Measurements from ENCODE around the gene NOPCHAP1.
A peak's percentile ranks its signal among the peaks of the same experiment; 100 is the strongest.

Gene NOPCHAP1, protein sequence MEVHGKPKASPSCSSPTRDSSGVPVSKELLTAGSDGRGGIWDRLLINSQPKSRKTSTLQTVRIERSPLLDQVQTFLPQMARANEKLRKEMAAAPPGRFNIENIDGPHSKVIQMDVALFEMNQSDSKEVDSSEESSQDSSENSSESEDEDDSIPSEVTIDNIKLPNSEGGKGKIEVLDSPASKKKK

DNA sequence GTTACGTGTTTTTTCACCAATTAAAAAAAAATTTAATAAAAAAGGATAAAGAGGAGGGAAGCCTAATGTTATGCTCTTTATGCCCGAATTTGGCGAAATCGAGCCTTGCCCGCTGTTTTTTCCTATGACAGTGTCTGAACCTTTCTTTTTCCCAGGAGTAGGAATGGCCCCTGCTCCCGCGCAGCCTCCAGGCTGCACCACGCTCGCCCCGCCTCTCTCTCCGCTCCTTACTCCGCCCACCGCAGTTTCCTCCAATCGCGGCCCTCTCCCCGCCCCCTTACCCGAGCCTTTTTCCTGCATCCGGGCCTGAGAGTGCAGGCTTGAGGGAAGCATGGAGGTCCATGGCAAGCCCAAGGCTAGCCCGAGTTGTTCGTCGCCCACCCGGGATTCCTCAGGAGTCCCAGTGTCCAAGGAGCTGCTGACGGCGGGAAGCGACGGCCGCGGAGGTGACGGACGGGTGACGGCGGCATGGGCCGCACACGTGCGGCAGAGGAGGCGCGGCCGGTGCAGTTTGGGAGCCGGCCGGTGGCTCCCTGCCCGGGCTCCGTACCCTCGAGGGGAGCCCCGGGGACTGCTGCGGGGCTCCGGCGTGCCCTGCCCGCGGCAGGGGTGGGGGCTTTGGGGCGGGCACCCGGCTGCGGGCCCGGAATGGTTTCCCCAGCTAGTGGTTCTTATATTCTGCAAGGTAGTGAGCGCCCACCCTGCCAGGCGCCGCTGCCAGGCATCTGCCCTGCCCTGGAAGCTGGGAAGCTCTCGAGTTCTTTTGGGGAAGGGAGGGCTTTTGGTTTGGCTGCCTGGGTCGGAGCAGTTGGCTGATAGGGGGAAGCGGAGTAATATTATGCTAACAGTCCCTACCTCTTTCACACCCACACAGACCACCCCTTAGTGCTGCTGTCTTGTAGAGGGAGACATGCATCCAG, at the start of gene NOPCHAP1:
TSS of gene NOPCHAP1 (plus strand) at position 295 of the 920 bp plus-strand sequence. CDS start at position 332, 37 bp downstream.
- H3K27ac ChIP-seq: peak within 1 kb of the TSS; percentile 16
- H2AFZ ChIP-seq: peak within 1 kb of the TSS; percentile 83
- H3K27me3 ChIP-seq (ENCODE audit: control insufficient read depth, insufficient read depth, low read length): no peaks in the 10 kb centered on the region
- TF ChIP-seq, protein P1, sequence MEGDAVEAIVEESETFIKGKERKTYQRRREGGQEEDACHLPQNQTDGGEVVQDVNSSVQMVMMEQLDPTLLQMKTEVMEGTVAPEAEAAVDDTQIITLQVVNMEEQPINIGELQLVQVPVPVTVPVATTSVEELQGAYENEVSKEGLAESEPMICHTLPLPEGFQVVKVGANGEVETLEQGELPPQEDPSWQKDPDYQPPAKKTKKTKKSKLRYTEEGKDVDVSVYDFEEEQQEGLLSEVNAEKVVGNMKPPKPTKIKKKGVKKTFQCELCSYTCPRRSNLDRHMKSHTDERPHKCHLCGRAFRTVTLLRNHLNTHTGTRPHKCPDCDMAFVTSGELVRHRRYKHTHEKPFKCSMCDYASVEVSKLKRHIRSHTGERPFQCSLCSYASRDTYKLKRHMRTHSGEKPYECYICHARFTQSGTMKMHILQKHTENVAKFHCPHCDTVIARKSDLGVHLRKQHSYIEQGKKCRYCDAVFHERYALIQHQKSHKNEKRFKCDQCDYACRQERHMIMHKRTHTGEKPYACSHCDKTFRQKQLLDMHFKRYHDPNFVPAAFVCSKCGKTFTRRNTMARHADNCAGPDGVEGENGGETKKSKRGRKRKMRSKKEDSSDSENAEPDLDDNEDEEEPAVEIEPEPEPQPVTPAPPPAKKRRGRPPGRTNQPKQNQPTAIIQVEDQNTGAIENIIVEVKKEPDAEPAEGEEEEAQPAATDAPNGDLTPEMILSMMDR (IDR thresholded peaks at IDR 0.05): no peak
- no peaks in the 10 kb centered on the region for H3K9me3 ChIP-seq (ENCODE audit: control insufficient read depth, low read length)
- H3K9ac ChIP-seq: no peak within 1 kb of the TSS
- peaks cover 8% of the 10 kb centered on the region for H3K4me1 ChIP-seq
- peak within 1 kb of the TSS; percentile 77 for H3K4me2 ChIP-seq (ENCODE audit: low read length)
- peak within 1 kb of the TSS; percentile 78 for H3K4me3 ChIP-seq (ENCODE audit: low read depth, low read length)
- peaks cover 2% of the 10 kb centered on the region for H3K79me2 ChIP-seq
- H3K36me3 ChIP-seq (ENCODE audit: control insufficient read depth, insufficient read depth, low read length): no peaks in the 10 kb centered on the region

DNA sequence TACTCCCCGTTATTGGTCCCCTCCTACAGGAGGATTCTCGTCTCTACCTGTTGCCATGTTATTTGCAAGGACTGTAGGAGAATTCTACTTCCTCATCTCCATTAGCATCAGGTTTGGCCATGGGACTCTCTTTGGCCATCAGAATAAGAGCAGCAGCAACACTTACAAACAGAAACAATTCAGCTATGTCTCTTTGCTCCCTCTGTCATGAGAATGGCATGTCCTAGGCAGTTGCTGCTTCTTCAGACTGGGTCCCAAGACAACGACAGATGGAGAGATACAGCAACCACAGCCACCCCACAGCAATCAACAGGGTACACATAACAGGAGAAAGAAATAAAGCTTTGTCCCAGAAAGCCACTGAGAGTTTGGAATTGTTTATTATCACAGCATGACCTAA, 47.7 kb upstream of the NOPCHAP1 start:
- Histone ChIP-seq H3K27me3 (ENCODE audit: control insufficient read depth, insufficient read depth, low read length) (no peaks in the 10 kb centered on the region), H2AFZ (no peak overlapping the region), H3K79me2 (peaks cover 3% of the 10 kb centered on the region), H3K4me1 (no peaks in the 10 kb centered on the region), H3K4me2 (ENCODE audit: low read length) (no peak overlapping the region), H3K9ac (no peak overlapping the region), H3K9me3 (ENCODE audit: control insufficient read depth, low read length) (no peaks in the 10 kb centered on the region), H3K36me3 (ENCODE audit: control insufficient read depth, insufficient read depth, low read length) (no peaks in the 10 kb centered on the region), H3K27ac (no peak overlapping the region), H3K4me3 (ENCODE audit: low read depth, low read length) (no peak overlapping the region)
- TF ChIP-seq, protein P1 (IDR thresholded peaks at IDR 0.05): no peak

DNA sequence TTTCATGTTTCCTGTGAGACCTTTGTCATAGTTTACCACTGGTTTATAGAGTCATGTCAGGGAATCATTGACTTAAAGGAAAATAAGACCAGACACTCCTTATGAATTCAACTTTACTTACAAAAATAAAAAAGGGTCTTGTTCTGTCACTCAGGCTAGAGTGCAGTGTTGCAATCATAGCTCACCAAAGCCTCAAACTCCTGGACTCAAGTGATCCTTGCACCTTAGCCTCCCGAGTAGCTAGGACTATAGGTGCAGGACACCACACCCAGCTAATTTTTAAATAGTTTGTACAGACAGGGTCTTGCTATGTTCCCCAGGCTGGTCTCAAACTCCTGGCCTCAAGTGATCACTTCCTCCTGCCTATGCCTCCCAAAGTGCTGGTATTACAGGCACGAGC, 47.0 kb upstream of the NOPCHAP1 start:
- H3K27ac ChIP-seq: no peak overlapping the region
- H3K79me2 ChIP-seq: peaks cover 3% of the 10 kb centered on the region
- TF ChIP-seq, protein P1 (IDR thresholded peaks at IDR 0.05): no peak
- H3K36me3 ChIP-seq (ENCODE audit: control insufficient read depth, insufficient read depth, low read length): no peaks in the 10 kb centered on the region
- H3K27me3 ChIP-seq (ENCODE audit: control insufficient read depth, insufficient read depth, low read length): no peaks in the 10 kb centered on the region
- H3K4me3 ChIP-seq (ENCODE audit: low read depth, low read length): no peak overlapping the region
- no peak overlapping the region for H3K4me2 ChIP-seq (ENCODE audit: low read length)
- H3K9me3 ChIP-seq (ENCODE audit: control insufficient read depth, low read length): no peaks in the 10 kb centered on the region
- no peaks in the 10 kb centered on the region for H3K4me1 ChIP-seq
- no peak overlapping the region for H3K9ac ChIP-seq
- H2AFZ ChIP-seq: no peak overlapping the region

DNA sequence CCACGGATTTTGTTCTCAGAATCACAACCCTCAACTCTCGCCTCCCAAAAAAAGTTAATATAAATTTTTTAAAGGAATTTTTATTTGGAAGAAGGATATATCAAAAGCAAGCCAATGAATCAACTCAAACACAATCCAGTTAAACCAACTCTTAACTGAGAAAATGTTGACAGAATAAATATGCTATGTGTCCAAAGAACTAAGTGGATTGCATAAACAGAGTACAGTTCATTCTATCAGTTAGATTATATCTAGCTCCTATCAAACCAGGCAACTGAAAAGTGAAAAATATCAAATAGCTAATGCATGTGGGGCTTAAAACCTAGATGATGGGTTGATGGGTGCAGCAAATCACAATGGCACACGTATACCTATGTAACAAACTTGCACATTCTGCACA, 44.7 kb upstream of the NOPCHAP1 start:
- peaks cover 3% of the 10 kb centered on the region for H3K79me2 ChIP-seq

More for the DNA sequence above, 44.7 kb upstream of the NOPCHAP1 start:
- Histone ChIP-seq H3K36me3 (ENCODE audit: control insufficient read depth, insufficient read depth, low read length) (no peaks in the 10 kb centered on the region), H2AFZ (no peak overlapping the region), H3K4me2 (ENCODE audit: low read length) (no peak overlapping the region), H3K27ac (no peak overlapping the region), H3K4me3 (ENCODE audit: low read depth, low read length) (no peak overlapping the region), H3K9ac (no peak overlapping the region), H3K4me1 (no peaks in the 10 kb centered on the region), H3K27me3 (ENCODE audit: control insufficient read depth, insufficient read depth, low read length) (no peaks in the 10 kb centered on the region), H3K9me3 (ENCODE audit: control insufficient read depth, low read length) (no peaks in the 10 kb centered on the region)
- TF ChIP-seq, protein P1 (IDR thresholded peaks at IDR 0.05): no peak
